PFSK-1 (cell line): Measurements from ENCODE around the gene OFD1.

Experiments
- FOXP2 ChIP-seq: optimal IDR thresholded peaks from 2 replicates; pipeline ENCODE3; 2011; ENCODE audit warnings: borderline replicate concordance, control low read depth, inconsistent platforms; ENCODE audit not compliant: insufficient read depth; ENCODE audit errors: extremely low read length, extremely low read depth
- POLR2AphosphoS5 ChIP-seq: IDR thresholded peaks from 2 replicates; pipeline ENCODE4 v1.6.1; 2012; ENCODE audit warnings: low read depth, mild to moderate bottlenecking, control low read depth, low read length, moderate library complexity
- SIN3A ChIP-seq: IDR thresholded peaks from 2 replicates; pipeline ENCODE4 v1.6.1; 2012; ENCODE audit warnings: mild to moderate bottlenecking, low read length, moderate library complexity, borderline replicate concordance; ENCODE audit not compliant: insufficient read depth
- TAF1 ChIP-seq: IDR thresholded peaks from 2 replicates; pipeline ENCODE4 v1.6.1; 2012; ENCODE audit warnings: low read length, control low read depth, borderline replicate concordance; ENCODE audit not compliant: insufficient read depth
- TF ChIP-seq, protein P1 (sequence below), 2 experiments: IDR thresholded peaks; 2 replicates each; pipeline versions ENCODE4 v1.6.1 to v1.8.0; 2011 to 2012; ENCODE audit warnings: low read depth in 2 of 2, low read length in 2 of 2, control low read depth in 1 of 2, inconsistent platforms in 1 of 2, mild to moderate bottlenecking in 1 of 2, moderate library complexity in 1 of 2; ENCODE audit not compliant: insufficient read depth in 1 of 2

The OFD1 gene

DNA sequence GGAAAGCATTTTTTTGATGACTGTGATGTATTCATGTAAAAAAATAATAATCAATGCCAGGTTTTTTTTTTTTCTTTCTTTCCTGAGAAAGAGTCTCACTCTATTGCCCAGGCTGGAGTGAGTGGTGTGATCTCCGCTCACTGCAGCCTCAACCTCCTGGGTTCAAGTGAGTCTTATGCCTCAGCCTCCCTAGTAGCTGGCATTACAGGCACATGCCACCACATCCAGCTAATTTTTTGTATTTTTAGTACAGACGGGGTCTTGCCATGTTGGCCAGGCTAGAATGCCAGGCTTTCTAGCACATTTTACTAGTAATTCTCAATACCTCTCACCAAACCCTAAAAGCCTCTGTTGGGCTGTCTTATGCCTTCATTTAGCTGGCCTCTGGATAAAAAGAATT lies 56.6 kb downstream of the OFD1 start:
- TF ChIP-seq FOXP2 = no peak
- no peak for TF ChIP-seq TAF1
- no peak for TF ChIP-seq SIN3A
- TF ChIP-seq, protein P1, sequence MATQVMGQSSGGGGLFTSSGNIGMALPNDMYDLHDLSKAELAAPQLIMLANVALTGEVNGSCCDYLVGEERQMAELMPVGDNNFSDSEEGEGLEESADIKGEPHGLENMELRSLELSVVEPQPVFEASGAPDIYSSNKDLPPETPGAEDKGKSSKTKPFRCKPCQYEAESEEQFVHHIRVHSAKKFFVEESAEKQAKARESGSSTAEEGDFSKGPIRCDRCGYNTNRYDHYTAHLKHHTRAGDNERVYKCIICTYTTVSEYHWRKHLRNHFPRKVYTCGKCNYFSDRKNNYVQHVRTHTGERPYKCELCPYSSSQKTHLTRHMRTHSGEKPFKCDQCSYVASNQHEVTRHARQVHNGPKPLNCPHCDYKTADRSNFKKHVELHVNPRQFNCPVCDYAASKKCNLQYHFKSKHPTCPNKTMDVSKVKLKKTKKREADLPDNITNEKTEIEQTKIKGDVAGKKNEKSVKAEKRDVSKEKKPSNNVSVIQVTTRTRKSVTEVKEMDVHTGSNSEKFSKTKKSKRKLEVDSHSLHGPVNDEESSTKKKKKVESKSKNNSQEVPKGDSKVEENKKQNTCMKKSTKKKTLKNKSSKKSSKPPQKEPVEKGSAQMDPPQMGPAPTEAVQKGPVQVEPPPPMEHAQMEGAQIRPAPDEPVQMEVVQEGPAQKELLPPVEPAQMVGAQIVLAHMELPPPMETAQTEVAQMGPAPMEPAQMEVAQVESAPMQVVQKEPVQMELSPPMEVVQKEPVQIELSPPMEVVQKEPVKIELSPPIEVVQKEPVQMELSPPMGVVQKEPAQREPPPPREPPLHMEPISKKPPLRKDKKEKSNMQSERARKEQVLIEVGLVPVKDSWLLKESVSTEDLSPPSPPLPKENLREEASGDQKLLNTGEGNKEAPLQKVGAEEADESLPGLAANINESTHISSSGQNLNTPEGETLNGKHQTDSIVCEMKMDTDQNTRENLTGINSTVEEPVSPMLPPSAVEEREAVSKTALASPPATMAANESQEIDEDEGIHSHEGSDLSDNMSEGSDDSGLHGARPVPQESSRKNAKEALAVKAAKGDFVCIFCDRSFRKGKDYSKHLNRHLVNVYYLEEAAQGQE (IDR thresholded peaks at IDR 0.05; ENCODE audit: insufficient read depth in 1 of 2, low read depth in 2 of 2, low read length in 2 of 2) = no peak

DNA sequence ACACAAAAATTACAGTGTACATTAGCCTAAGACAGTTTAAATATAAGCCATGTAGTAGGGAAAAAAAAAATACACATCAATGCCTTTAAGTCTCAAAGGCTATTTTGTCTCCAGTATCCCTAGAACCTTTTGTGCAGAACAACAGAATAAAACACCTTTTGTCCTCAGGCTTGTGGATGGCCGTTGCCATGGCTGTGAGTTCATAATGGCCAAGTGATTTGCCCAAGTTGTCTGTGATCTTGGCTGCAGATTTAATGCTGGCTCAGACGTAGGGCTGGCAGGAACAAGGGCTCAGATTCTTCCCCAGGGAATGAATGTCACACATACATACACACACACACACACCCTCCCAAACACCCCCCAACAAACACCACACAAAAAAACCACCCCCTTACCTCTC lies 57.0 kb downstream of the OFD1 start:
- TF ChIP-seq TAF1 (no peak), FOXP2 (no peak), SIN3A (no peak)
- TF ChIP-seq, protein P1 (IDR thresholded peaks at IDR 0.05; ENCODE audit: insufficient read depth in 1 of 2, low read depth in 2 of 2, low read length in 2 of 2) = no peak

DNA sequence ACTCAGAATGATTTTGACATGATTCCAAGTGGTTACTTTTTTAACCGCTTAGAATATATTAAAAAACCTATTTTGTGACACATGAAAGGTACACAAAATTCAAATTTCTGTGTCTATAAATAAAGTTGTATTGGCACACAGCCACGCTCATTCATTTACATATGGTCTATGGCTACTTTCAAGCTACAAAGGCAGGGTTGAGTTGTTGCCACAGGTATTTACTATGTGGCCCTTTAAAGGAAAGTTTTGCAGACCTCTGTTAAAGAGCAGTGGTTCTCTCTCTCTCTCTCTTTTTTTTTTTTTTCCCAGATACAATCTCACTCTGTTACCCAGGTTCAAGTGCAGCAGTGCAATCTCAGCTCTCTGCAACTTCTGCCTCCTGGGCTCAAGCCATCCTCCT lies 59.3 kb downstream of the OFD1 start:
- no peak for TF ChIP-seq FOXP2
- TF ChIP-seq SIN3A = no peak
- TF ChIP-seq TAF1 = no peak
- TF ChIP-seq, protein P1 (IDR thresholded peaks at IDR 0.05; ENCODE audit: insufficient read depth in 1 of 2, low read depth in 2 of 2, low read length in 2 of 2) = no peak
- TF ChIP-seq POLR2AphosphoS5 = no peak

GRCh38 chrX:13794417-13794816 lies 59.9 kb downstream of the OFD1 start:
- TF ChIP-seq FOXP2 (no peak), TAF1 (no peak), POLR2AphosphoS5 (no peak), SIN3A (no peak)
- TF ChIP-seq, protein P1 (IDR thresholded peaks at IDR 0.05; ENCODE audit: insufficient read depth in 1 of 2, low read depth in 2 of 2, low read length in 2 of 2) = no peak

DNA sequence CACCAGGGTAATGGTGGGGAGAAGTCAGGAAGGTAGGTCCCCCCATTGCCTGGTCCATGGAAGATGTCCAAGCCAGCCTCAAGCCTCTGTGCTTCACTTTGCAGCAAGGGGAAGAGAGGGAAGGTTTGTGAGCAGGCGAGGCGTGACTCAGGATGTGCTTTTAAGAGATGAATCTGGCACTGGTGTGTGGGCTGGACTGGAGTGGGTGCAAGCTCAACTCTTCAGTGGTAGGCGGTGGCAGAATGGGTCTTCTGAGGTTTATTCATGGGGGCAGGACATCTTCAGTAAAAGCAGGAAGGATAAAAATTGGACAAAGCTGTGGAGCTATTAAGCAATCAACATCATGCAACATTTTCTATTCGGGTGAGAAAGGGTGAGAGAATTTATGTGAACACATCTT lies 63.0 kb downstream of the OFD1 start:
- TF ChIP-seq, protein P1 (IDR thresholded peaks at IDR 0.05; ENCODE audit: insufficient read depth in 1 of 2, low read depth in 2 of 2, low read length in 2 of 2) = no peak
- no peak for TF ChIP-seq TAF1
- TF ChIP-seq POLR2AphosphoS5 = no peak
- no peak for TF ChIP-seq SIN3A
- no peak for TF ChIP-seq FOXP2
